Sciatic nerve (tissue), 2 donors: ENCODE data around the gene REG1A. TPM values are rescaled to one million over a fixed set of nuclear protein-coding genes. Genes with fewer than 3 reads are reported as not detected.

Experiments
- ATAC-seq: fragments of 200-7000 bp; cut with Tn5 transposase; one replicate; pipeline ENCODE4 v1.9.1; 2020; ENCODE audit warnings: mild to moderate bottlenecking, moderate library complexity
- DNase-seq: peaks from one replicate; pipeline ENCODE4 v3.0.0-alpha.2; 2020; ENCODE audit warnings: low spot score
- intact Hi-C: fragments of 100-400 bp; cut with DNase I; formaldehyde crosslinking; loops from one replicate; pipeline ENCODE4 v1.14.2; 2022
- total RNA-seq: library from RNA; stranded (reverse); fragmentation: NEBNext Ultra II Directional; extraction: Animal tissue kit (Norgen Biotek cat#: 25700); gene quantifications from one replicate; pipeline ENCODE4 v1.2.1, GENCODE V29; 2021
- donor health status: DM: no; HTN: no; CAD: no.
- donor health status: DM: no; HTN: no; CAD: no.

The REG1A gene
- total RNA-seq, 1 donor from 2014 or later, result 3.7 TPM

DNA sequence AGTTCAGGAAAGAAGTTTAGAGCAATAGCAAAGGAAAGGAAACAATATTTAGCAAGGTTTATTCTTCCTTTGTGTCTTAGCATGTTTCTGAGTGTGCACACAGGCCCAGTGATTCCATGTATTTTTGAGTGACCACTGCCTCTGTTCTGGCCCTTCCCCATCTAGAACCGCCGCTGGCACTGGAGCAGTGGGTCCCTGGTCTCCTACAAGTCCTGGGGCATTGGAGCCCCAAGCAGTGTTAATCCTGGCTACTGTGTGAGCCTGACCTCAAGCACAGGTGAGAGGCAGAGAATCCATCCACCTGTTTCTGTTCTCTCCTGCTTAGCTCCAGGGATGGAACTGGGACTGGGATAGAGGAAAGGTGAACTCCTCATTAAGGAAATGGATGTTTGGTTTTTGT, 2.4 kb downstream of the REG1A start:
- DNase-seq (no peak), ATAC-seq (no peak)
- intact Hi-C loops, result no loop called here

- intact Hi-C loops, result no loop called here
- DNase-seq (no peak), ATAC-seq (no peak)
These were observed 4.8 kb downstream of the REG1A start for GRCh38 chr2:79124907-79125720.

GRCh38 chr2:79125721-79125985, 5.4 kb downstream of the REG1A start:
- DNase-seq, result no peak
- no peak for ATAC-seq
- intact Hi-C loops, result no loop called here

- intact Hi-C loops, result no loop called here
- no peak for DNase-seq
- ATAC-seq, result no peak
These were observed 8.1 kb downstream of the REG1A start for GRCh38 chr2:79128406-79128805.

DNA sequence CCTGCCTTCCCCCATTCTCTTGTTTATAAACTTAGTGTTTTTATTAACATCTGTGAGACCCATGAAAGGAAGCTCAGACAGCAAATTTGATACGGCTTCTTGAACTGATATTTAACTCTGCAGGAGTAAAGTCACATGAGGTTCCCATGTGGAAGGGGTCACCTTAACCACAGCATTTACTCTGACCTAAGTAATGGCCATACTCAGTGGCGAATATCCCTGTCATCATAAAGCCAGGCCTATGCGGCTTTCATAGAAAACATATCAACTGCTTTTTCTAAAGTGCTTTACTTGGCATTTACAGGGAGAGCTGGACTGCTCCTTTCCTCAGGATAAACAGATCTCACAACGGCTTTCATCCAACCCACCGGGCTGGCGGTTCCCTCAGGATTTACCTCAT, 9.0 kb downstream of the REG1A start:
- DNase-seq, result no peak
- ATAC-seq, result no peak
- intact Hi-C loops, result no loop called here

DNA sequence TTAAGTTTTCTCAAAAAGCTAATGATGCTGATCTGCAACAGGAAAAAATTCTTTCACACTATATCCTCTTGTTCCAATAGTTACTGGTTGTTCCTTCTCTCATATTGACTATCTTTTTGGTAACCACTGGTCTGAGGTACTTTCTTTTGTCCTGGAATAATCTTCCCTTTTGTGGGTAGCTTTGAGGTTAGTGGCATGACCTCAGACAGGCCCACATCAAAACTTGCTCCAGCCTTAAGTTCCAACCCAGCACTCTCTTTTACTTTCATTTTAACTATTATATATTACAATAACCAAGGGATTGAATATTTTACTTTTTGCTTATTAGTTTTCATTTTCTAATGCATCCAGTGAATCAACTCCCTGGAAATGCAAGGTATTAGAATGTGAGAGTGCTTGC, 9.5 kb downstream of the REG1A start:
- DNase-seq (no peak), ATAC-seq (no peak)
- intact Hi-C loops, result no loop called here

DNA sequence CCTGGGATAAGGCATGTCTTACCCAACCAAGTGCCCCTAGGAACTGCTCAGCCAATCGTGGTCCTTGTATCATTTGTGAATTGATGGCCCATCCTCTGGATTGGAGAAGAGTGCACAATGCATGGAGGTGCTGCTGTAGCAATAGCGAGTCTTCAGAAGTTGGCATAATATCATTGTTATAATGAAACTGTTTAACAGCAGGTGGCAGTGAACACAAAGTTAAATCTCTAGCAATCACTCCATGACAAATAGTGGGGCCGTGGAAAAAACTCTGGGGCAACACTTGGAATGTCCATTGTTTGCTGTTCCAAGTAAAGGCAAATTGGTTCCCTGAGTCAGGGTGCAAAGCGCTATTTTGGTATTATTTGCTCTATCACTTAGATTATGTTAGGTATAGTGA, 11.4 kb downstream of the REG1A start:
- no peak for ATAC-seq
- intact Hi-C loops, result no loop called here
- no peak for DNase-seq

DNA sequence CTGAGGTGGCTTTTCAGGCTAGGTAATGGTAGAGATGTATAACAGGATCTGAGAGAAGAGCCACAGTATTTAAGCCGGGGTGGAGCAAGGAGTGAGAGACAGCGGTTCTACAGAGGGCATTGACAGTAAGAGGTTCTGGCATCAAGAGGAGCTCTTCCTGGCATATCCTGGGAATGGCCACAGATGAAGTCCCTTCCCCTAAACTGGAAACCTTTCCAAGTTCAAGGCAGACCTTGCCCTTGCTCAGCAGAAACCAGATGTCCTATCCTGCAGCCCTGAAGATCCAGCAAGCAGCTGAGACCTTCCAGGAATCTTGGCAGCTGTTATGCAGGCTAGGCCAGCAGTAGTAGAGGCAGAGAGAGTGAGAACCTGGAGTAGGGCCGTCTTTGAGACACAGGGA, 18.1 kb downstream of the REG1A start:
- intact Hi-C loops, result no loop called here
- DNase-seq (no peak), ATAC-seq (no peak)

DNA sequence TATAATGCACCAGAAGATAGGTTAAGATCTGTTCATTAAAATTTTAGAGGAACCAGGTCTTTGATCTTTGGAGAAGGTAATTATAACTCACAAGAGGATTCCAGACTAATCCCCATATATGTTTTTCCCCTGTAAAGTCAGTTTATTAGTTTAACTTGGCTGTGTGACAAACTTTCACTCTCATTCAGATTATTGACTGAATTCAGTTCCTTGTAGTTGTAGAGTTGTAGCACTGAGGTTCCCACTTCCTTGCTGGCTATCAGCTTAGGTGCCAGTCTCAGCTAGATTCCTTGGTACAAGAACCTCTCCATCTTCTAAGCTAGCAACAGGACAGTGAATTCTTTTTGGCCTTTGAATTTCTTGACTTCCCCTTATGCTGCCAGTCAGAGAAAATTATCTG, 19.1 kb downstream of the REG1A start:
- intact Hi-C loops, result no loop called here
- ATAC-seq, result no peak
- DNase-seq, result no peak

- ATAC-seq (no peak), DNase-seq (no peak)
- intact Hi-C loops, result no loop called here
These were observed 35.7 kb downstream of the REG1A start for GRCh38 chr2:79155826-79156476.

DNA sequence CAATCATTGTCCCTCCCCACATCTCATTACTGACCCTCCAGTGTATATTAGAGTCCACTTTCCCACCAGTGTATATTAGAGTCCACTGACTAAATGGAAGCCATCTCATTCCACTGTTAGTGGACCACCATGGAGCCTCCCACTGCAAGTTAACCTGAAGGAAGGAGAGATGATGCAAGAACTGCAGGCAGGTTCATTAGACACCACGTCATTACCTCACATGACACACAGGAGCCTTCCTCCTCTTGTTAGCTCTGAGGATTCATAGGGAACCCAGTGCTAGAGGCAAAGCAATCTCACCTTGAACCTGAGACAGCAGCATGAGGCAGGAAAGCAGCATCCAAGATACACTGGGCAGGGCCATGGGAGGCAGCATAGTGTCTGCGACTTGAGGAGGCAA, 38.7 kb downstream of the REG1A start:
- intact Hi-C loops, result no loop called here
- no peak for ATAC-seq
- DNase-seq, result no peak

DNA sequence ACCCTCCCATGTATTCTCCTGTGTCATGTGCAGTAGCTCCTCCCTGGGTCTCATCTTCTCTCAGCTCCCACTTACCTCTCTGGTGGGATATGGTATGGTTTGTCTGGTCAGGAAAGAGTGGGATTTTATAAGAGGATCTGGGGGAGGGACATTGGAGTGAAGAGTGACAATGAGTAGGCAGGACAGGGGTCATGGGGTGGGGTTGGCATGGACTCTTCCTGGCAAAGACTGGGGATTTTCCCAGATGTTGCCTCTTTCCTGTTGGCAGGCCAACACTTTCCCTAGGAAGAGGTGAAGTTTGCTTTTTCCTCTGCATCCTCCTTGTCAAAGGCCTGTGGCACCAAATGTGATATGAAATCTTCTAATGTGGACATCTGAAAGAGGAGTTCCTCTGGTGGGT, 39.4 kb downstream of the REG1A start, which contains the start of gene REG3A:
Gene REG3A (minus strand): TSS at position 101 of the 400 bp plus-strand sequence. CDS start 348 bp downstream, outside the sequence.
- intact Hi-C loops, result no loop called here
- DNase-seq, result no peak
- ATAC-seq, result no peak

DNA sequence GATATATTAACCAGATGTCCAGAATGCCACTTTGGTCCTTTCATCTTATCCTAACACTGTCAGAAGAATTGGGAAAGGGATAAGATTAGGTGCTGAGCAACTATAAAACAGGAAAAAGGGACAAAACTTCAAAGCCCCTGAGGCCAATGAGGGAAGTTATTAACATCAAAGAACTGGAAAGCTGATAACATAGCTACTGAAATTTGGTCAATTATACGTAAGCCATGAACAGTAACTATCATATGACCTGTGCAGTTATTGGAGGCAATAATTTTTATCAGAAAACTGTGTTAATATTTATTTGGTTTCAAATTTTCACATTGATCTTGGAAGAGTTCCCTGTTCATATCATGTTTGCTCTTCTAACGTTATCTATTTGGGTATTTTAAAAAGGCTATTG, 41.8 kb downstream of the REG1A start:
- DNase-seq (no peak), ATAC-seq (no peak)
- intact Hi-C loops, result no loop called here

DNA sequence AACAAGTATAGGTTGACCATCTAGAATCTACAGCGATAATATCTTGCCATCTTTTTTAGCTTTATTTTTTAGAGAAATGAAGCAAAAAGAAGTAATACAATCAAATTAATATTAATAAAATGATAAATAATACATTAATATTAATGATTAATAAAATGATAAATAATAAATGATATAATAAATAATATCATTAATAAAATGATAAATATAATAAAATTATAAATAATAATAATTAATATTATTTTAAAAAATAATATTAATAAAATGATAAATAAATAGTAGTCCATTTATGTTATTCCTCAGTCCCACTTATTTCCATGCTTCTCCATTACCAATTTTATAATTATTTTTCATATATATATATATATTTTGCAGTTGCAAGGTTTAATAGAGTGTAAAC, 42.5 kb downstream of the REG1A start:
- ATAC-seq, result no peak
- DNase-seq, result no peak
- intact Hi-C loops, result no loop called here

- no peak for ATAC-seq
- intact Hi-C loops, result no loop called here
- no peak for DNase-seq
These were observed 51.2 kb downstream of the REG1A start for GRCh38 chr2:79171348-79171958.

Other genes starting within 250 kb of the REG1A start
- gene REG3G, start 94.8 kb upstream of the REG1A start, total RNA-seq, result not detected
- 2.3 TPM for gene REG1B, start 32.5 kb upstream of the REG1A start, total RNA-seq
- gene REG3A, start 39.3 kb downstream of the REG1A start, total RNA-seq, result 2.3 TPM